GM23248 (cell line): Measurements from ENCODE around the gene FAM163B. TPM values are rescaled to one million over a fixed set of nuclear protein-coding genes. Genes with fewer than 3 reads are reported as not detected.

Experiments used
- DNase-seq: peaks from one replicate; pipeline ENCODE4 v3.0.0-alpha.2; 2015
- H2AFZ ChIP-seq: fragments of 200-600 bp; sonication (generic); 2 replicates; pipeline ENCODE4 v1.6.1; 2016; ENCODE audit warnings: antibody characterized with exemption
- H3F3A ChIP-seq: fragments of 200-600 bp; sonication (generic); 2 replicates; pipeline ENCODE4 v1.6.1; 2016; ENCODE audit warnings: mild to moderate bottlenecking, antibody characterized with exemption, mixed run types; ENCODE audit not compliant: insufficient read depth
- H3K27ac ChIP-seq: fragments of 200-600 bp; sonication (generic); 2 replicates; pipeline ENCODE4 v1.5.1; 2016; ENCODE audit warnings: mild to moderate bottlenecking
- H3K27me3 ChIP-seq: fragments of 200-600 bp; sonication (generic); replicated peaks from 2 replicates; pipeline ENCODE4 v1.6.1; 2016; ENCODE audit warnings: mild to moderate bottlenecking; ENCODE audit not compliant: insufficient read depth
- H3K36me3 ChIP-seq: fragments of 200-600 bp; sonication (generic); 2 replicates; pipeline ENCODE4 v1.6.1; 2016; ENCODE audit warnings: low read depth, mild to moderate bottlenecking
- H3K4me1 ChIP-seq: fragments of 200-600 bp; sonication (generic); 2 replicates; pipeline ENCODE4 v1.6.1; 2016; ENCODE audit warnings: mild to moderate bottlenecking; ENCODE audit not compliant: insufficient read depth
- H3K4me2 ChIP-seq: fragments of 200-600 bp; sonication (generic); one replicate; pipeline ENCODE4 v1.6.1; 2016; ENCODE audit warnings: mild to moderate bottlenecking; ENCODE audit not compliant: unreplicated experiment
- H3K4me3 ChIP-seq: fragments of 200-600 bp; sonication (generic); 2 replicates; pipeline ENCODE4 v1.5.1; 2016; ENCODE audit warnings: mild to moderate bottlenecking
- H3K79me2 ChIP-seq: fragments of 200-600 bp; sonication (generic); 2 replicates; pipeline ENCODE4 v1.6.1; 2016; ENCODE audit warnings: mild to moderate bottlenecking; ENCODE audit not compliant: insufficient read depth
- H3K9ac ChIP-seq: fragments of 200-600 bp; sonication (generic); 2 replicates; pipeline ENCODE4 v1.6.1; 2016; ENCODE audit warnings: mild to moderate bottlenecking
- H3K9me2 ChIP-seq: fragments of 200-600 bp; sonication (generic); 2 replicates; pipeline ENCODE4 v1.6.1; 2016; ENCODE audit warnings: mixed run types, mild to moderate bottlenecking, moderate library complexity; ENCODE audit not compliant: insufficient read depth
- H3K9me3 ChIP-seq: fragments of 200-600 bp; sonication (generic); one replicate; pipeline ENCODE4 v1.6.1; 2017; ENCODE audit warnings: low read depth
- H4K20me1 ChIP-seq: fragments of 200-600 bp; sonication (generic); 2 replicates; pipeline ENCODE4 v1.6.0; 2016; ENCODE audit not compliant: insufficient read depth
- EZH2 ChIP-seq: fragments of 200-600 bp; sonication (generic); IDR thresholded peaks from 2 replicates; pipeline ENCODE4 v1.6.1; 2018; ENCODE audit warnings: antibody characterized with exemption, mild to moderate bottlenecking; ENCODE audit not compliant: insufficient read depth, poor library complexity, severe bottlenecking
- EZH2phosphoT487 ChIP-seq: fragments of 200-600 bp; sonication (generic); IDR thresholded peaks from 2 replicates; pipeline ENCODE4 v1.6.1; 2018; ENCODE audit warnings: antibody characterized with exemption, moderate library complexity, mild to moderate bottlenecking, low read depth; ENCODE audit not compliant: insufficient read depth
- whole genome bisulfite sequencing, 2 experiments: methylation state at CpG; one replicate each; pipeline ENCODE4 v1.1.6; 2015 to 2017; ENCODE audit warnings: low lambda C conversion rate in 2 of 2, low coverage in 1 of 2; ENCODE audit errors: missing lambda C conversion rate in 2 of 2; 5-methylcytosine and 5-hydroxymethylcytosine counted together
- in situ Hi-C: fragments of 300-500 bp; cut with MboI; formaldehyde crosslinking; loops from 2 replicates; pipeline ENCODE4 v1.15.0; 2020
- polyA plus RNA-seq: library from polyadenylated mRNA; unstranded; fragments of >200 nt; fragmentation: Nextera tagmentation; extraction: Ambion mirVana; gene quantifications from 2 replicates; pipeline ENCODE4 v1.2.1, GENCODE V29; 2016
- total RNA-seq: library from RNA; depleted of rRNA; stranded (reverse); fragments of >200 nt; shearing (Covaris generic); gene quantifications from 2 replicates; pipeline ENCODE4 v1.2.3, GENCODE V29; 2014

FAM163B gene
- total and polyA plus RNA-seq, 2 experiments from 2014 or later = not detected

DNA sequence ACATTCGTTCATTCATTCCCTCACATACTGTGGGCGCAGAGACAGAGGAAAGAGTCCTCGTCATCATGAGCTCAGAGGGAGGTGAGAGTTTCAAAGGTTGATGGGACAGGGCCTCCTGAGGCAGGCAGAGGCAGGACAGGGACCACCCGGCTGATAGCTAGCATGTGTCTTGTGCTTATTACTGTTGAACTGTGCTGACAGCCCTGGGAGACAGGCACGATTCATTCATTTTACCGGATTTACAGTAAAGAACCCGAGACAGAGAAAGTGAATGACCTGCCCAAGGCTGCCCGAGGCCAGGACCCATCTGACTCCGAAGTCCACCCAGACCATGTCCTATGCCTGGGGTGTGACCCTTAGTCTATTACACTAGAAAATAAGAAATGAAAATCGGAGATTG is 4.9 kb upstream of the FAM163B start:
- Histone ChIP-seq H3K4me3 (no peak overlapping the region), H3K27me3 (peaks cover 52% of the 10 kb centered on the region), H3K4me1 (no peaks in the 10 kb centered on the region), H3F3A (no peaks in the 10 kb centered on the region), H3K36me3 (no peaks in the 10 kb centered on the region), H3K9me3 (no peaks in the 10 kb centered on the region), H2AFZ (no peak overlapping the region), H3K79me2 (no peaks in the 10 kb centered on the region), H3K9ac (no peak overlapping the region), H3K27ac (no peak overlapping the region), H4K20me1 (no peaks in the 10 kb centered on the region), H3K9me2 (no peaks in the 10 kb centered on the region), H3K4me2 (no peak overlapping the region)
- TF ChIP-seq EZH2phosphoT487 (no peak), EZH2 (no peak)
- 21 to 31% methylated on average over 10 of the region's 10 CpGs for WGBS, 2 experiments
- in situ Hi-C loops = no loop called here
- DNase-seq = no peak

DNA sequence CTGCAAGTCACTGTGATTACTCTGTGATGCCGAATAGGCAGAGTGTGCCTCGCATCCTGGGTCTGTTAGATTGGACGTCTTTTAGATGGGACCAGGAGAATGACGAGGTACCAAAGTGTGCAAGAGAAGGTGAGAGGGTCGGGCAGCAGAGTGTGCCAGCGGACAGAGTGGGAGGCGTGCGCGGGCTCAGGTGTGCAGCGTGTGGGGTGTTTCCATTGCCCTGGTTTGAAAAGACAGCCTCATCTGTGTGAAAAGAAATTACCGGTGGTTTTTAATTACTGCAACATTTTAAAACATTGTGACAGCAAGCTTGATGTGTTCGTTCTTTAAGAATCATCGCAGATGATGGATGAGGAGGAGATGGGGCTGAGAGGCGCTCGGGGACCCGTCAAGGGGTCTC is 4.2 kb upstream of the FAM163B start:
- peaks cover 46% of the 10 kb centered on the region for H3K27me3 ChIP-seq
- TF ChIP-seq EZH2 = no peak
- TF ChIP-seq EZH2phosphoT487 = no peak
- H3K4me3 ChIP-seq = no peak overlapping the region
- H2AFZ ChIP-seq = no peak overlapping the region
- no peak overlapping the region for H3K27ac ChIP-seq
- H3K4me2 ChIP-seq = no peak overlapping the region
- no peaks in the 10 kb centered on the region for H4K20me1 ChIP-seq
- H3K9ac ChIP-seq = no peak overlapping the region
- no peaks in the 10 kb centered on the region for H3K9me2 ChIP-seq
- H3K9me3 ChIP-seq = no peaks in the 10 kb centered on the region
- DNase-seq = no peak
- in situ Hi-C loops = no loop called here
- no peaks in the 10 kb centered on the region for H3K4me1 ChIP-seq
- no peaks in the 10 kb centered on the region for H3F3A ChIP-seq
- H3K79me2 ChIP-seq = no peaks in the 10 kb centered on the region
- 52 to 53% methylated on average over 16 of the region's 16 CpGs for WGBS, 2 experiments
- H3K36me3 ChIP-seq = no peaks in the 10 kb centered on the region

GRCh38 chr9:133612816-133613215 is 3.6 kb upstream of the FAM163B start:
- Histone ChIP-seq H3K9me3 (no peaks in the 10 kb centered on the region), H3F3A (no peaks in the 10 kb centered on the region), H3K36me3 (no peaks in the 10 kb centered on the region), H4K20me1 (no peaks in the 10 kb centered on the region), H3K9me2 (no peaks in the 10 kb centered on the region), H3K4me1 (no peaks in the 10 kb centered on the region), H3K27ac (no peak overlapping the region), H3K79me2 (no peaks in the 10 kb centered on the region), H3K4me2 (no peak overlapping the region), H2AFZ (no peak overlapping the region), H3K9ac (no peak overlapping the region), H3K27me3 (peaks cover 46% of the 10 kb centered on the region), H3K4me3 (no peak overlapping the region)
- no peak for TF ChIP-seq EZH2
- no peak for TF ChIP-seq EZH2phosphoT487
- WGBS, 2 experiments = 31 to 42% methylated on average over 8 of the region's 8 CpGs
- in situ Hi-C loops = no loop called here
- no peak for DNase-seq

DNA sequence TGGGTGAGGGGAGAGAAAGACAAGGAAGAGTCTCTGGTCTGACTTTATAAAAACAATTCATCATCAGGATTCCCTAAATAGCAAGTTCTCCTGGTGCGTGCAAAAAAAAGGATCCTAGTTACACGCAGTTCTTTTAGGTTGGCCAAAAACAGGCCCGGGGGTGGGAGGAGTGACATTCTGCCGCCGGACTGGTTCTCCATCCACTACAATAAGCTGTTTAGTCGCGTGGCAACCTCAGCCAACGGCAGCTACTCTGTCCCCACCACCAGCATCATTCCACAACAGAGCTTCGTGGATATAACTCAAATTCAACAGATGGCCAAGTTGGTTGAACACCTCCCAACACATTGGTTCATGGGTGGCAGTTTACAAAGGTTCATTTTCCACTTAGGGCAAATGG is 2.9 kb upstream of the FAM163B start:
- H3F3A ChIP-seq = no peaks in the 10 kb centered on the region
- H3K79me2 ChIP-seq = no peaks in the 10 kb centered on the region
- H4K20me1 ChIP-seq = no peaks in the 10 kb centered on the region
- no peaks in the 10 kb centered on the region for H3K36me3 ChIP-seq
- H3K4me1 ChIP-seq = no peaks in the 10 kb centered on the region
- in situ Hi-C loops = no loop called here
- 30 to 36% methylated on average over 9 of the region's 9 CpGs for WGBS, 2 experiments
- H3K9me3 ChIP-seq = no peaks in the 10 kb centered on the region
- peaks cover 51% of the 10 kb centered on the region for H3K27me3 ChIP-seq
- DNase-seq = no peak
- H3K4me2 ChIP-seq = no peak overlapping the region
- H3K9ac ChIP-seq = no peak overlapping the region
- no peak overlapping the region for H3K4me3 ChIP-seq
- H3K9me2 ChIP-seq = no peaks in the 10 kb centered on the region
- no peak overlapping the region for H3K27ac ChIP-seq
- TF ChIP-seq EZH2phosphoT487 (no peak), EZH2 (no peak)
- H2AFZ ChIP-seq = no peak overlapping the region

GRCh38 chr9:133610845-133611244 is 1.7 kb upstream of the FAM163B start:
- Histone ChIP-seq H3F3A (no peaks in the 10 kb centered on the region), H3K79me2 (no peaks in the 10 kb centered on the region), H3K9me2 (no peaks in the 10 kb centered on the region), H2AFZ (no peak overlapping the region), H3K36me3 (no peaks in the 10 kb centered on the region), H3K4me2 (no peak overlapping the region), H3K4me3 (no peak overlapping the region), H3K9ac (no peak overlapping the region), H3K4me1 (no peaks in the 10 kb centered on the region), H3K27ac (no peak overlapping the region), H4K20me1 (no peaks in the 10 kb centered on the region), H3K27me3 (peaks cover 56% of the 10 kb centered on the region), H3K9me3 (no peaks in the 10 kb centered on the region)
- DNase-seq = no peak
- in situ Hi-C loops = no loop called here
- no peak for TF ChIP-seq EZH2phosphoT487
- TF ChIP-seq EZH2 = no peak
- 45 to 50% methylated on average over 5 of the region's 5 CpGs for WGBS, 2 experiments
